GM19099 (cell line): ENCODE measurements around the gene SELENOI.

Experiments
- POLR2A ChIP-seq: IDR thresholded peaks from 3 replicates; pipeline ENCODE4 v1.6.1; 2011; ENCODE audit warnings: low read depth; ENCODE audit not compliant: insufficient read length; ENCODE audit errors: extremely low read depth

SELENOI gene

GRCh38 chr2:26345545-26346453, at the start of gene SELENOI:
TSS of gene SELENOI (plus strand) at chr2:26346143. CDS start at chr2:26346233, 90 bp downstream.
- peak; percentile 85 for TF ChIP-seq POLR2A

DNA sequence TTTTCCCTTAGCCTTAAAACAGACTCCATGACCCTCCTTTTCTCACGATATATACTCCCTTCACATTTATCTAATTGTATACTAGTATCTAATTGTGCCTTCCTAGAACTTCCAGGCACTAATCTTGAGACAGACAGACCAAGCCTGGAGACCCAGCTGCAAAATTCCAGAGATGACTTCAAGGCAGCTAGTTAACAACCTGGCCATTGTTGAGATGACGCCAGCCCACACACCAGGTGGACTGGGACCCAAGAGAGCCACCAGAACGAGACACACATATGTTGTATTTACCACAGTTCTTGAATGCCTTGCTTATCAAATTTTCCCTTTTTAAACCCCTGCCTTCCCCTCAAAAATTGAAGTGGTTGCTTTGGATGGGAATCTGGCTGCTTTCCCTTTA, 48.9 kb upstream of the SELENOI start:
- TF ChIP-seq POLR2A = no peak

DNA sequence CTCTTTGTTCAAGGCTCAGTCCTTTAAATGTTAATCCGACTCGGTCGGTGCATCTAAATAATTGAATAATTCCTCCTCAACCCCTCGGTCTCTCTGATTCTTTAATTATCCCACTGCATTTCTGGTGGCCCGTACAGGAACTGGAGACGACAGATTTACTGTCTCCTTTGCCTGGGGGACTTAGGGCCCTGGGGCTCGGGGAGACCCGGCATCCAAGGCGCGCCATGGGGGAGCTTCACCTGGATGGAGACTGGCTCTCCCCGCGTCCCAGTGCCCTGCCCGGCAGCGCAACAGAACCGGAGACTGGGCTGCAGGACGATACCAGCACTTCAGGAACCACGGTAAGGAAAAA, 47.7 kb upstream of the SELENOI start:
- no peak for TF ChIP-seq POLR2A

DNA sequence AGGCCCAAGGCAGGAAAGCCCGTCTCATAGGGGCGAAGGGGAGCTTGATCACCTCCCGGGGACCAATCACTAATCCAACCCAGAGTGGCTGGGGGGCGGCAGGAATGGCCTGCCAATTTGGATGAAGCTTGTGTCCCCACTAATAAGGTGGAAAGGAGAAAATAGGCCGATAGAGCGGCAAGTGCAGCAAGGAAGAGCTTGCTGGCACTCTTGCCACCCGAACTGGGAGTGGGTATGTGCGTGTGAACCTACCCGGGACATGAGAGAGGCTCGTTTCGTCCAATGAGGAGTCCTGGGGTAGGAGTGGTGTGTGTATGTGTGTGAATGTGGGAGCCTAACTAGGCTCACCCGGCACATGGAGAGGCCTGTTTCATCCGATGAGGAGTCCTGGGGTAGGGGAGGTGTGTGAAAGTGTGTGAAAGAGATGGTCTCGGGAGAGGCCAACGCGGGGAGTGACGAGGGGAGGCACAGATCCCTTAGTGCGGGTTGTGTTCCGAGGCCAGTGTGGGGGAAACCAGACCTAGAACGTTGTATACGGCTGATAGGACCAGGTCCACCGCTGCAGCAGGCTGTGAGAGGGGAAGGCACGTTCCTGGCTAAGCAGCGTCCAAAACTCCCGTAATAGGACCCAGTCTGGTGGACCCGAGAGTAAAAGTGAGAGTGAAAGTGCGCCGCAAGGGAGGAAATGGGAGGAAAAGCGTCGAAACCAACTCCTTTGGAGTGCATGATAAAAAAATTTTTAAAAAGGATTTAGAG, 47.1 kb upstream of the SELENOI start:
- TF ChIP-seq POLR2A = peak; percentile 24

GRCh38 chr2:26299471-26300101, 46.4 kb upstream of the SELENOI start:
- peak; percentile 4 for TF ChIP-seq POLR2A

DNA sequence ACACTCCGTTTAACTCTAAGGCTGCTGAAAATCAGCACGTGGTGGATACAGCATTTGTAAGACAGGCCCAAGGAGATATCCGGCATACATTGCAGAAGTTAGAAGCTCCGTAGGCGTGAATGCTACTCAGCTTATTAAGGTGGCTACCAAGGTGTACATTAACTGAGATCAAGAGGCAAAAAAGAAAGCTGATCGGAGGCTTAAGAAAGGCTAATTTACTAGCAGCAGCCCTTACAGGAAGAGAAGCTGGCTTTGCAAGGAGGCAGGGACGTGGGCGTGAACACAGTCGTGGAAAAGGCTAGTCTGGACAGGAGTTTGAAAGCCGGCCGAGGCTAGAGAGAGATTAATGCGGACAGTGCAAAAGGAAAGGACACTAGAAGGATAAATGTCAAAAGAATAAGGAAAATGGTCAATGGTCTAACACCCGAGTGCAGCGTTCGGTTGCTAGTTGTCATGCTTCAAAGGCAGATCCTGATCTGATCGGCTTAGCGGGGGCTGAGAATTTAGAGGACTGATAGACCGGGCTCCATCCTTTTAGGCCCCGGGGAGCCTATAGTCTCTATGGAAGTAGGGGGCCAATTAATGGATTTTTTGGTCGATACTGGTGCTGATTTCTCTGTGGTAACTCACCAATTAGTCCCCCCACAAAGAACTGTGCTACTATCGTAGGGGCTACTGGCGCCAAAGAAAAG, 45.6 kb upstream of the SELENOI start:
- no peak for TF ChIP-seq POLR2A

DNA sequence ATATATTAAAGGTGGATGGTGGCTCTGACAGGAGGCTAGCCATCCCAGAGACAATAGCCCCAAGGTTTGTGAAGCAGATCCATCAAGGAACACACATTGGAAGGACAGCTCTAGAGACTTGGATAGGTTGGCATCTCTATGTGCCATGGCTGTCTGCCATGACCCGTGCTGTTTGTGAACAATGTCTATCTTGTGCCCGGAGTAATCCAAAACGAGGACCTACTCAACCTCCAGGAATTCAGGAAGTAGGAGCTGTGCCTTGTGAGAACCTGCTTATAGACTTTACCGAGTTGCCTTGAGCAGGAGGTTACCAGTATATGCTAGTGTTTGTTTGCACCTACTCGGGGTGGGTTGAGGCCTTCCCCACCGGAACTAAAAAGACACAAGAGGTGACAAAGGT, 43.1 kb upstream of the SELENOI start:
- TF ChIP-seq POLR2A = no peak

GRCh38 chr2:26305540-26305939, 40.4 kb upstream of the SELENOI start:
- TF ChIP-seq POLR2A = no peak

DNA sequence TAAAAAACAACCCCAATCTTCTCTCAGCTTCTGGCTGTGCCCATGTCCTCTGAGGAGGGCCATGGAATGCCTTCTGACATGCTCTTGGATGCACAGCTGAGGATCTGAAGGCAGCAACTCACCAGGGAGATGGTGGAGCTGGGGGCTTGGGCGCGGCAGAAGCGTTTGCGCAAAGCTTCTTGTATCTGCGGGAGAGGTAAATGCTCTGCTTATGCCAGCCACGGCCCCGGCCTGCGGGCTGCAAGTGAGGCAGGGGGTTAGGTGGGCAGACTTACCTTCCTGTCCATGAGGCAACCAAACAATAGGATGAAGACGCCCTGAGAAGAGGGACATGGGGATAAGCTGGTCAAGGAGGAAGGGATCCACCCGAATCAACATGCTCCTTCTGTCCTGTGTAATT, 36.0 kb upstream of the SELENOI start:
- no peak for TF ChIP-seq POLR2A

- no peak for TF ChIP-seq POLR2A
Observed at GRCh38 chr2:26312471-26312870, 33.5 kb upstream of the SELENOI start.

- no peak for TF ChIP-seq POLR2A
Observed at GRCh38 chr2:26313446-26313845, 32.5 kb upstream of the SELENOI start.

GRCh38 chr2:26314243-26314642, 31.7 kb upstream of the SELENOI start:
- TF ChIP-seq POLR2A = no peak

DNA sequence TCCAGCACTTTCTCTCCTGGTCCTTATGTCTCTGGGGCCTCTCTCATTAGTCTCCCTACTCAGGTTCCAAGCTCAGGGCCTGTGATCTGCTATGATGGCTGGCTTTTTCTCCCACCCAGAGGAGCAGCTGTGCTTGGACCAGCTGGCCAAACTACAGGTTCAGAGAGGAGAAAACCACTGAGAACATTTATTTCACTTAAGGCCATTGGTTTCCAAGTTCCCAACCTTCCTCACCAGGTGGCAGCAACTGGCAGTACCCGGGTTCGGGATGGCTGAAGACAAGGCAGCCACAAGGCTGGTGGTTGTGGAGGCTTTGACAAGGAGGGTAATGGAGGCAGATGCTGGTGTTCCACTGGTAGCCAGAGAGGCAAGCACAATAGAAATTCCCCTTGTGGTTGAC, 29.9 kb upstream of the SELENOI start:
- TF ChIP-seq POLR2A = no peak

GRCh38 chr2:26316845-26317244, 29.1 kb upstream of the SELENOI start:
- TF ChIP-seq POLR2A = no peak
